ENCODE results near the gene DPM2.

Gene DPM2

GRCh38 chr9:127918183-127919107, 19.2 kb downstream of the DPM2 start:
- ChIA-PET CTCF (interaction anchor here (0.9 to 4.1 kb wide), 9 partner anchors 12 to 703 kb away, joined by 3 to 25 read pairs (median 4); partner anchors contain the start of gene TOR2A), POLR2A (interaction anchor here (0.5 to 0.7 kb wide), 2 partner anchors 18 to 137 kb away, joined by 3 to 4 read pairs; no protein-coding TSS in a partner anchor)

GRCh38 chr9:127917603-127918002, 20.1 kb downstream of the DPM2 start:
- ChIA-PET CTCF (interaction anchor here (0.9 to 4.1 kb wide), 9 partner anchors 10 to 183 kb away, joined by 3 to 25 read pairs (median 3); partner anchors contain the start of genes ENG and TOR2A), POLR2A (interaction anchor here (0.5 to 2.1 kb wide), 7 partner anchors 12 to 183 kb away, joined by 3 to 9 read pairs (median 3); partner anchors contain the start of genes CDK9 and TOR2A)
- no peak for DNase-seq (ENCODE audit: extremely low spot score)
- TF ChIP-seq CTCF (IDR thresholded peaks at IDR 0.05; ENCODE audit: control extremely low read depth, extremely low read depth, low read depth, missing control alignments): no peak

More at GRCh38 chr9:127918183-127919107, 19.2 kb downstream of the DPM2 start:
- no peak for DNase-seq (ENCODE audit: extremely low spot score)
- TF ChIP-seq CTCF (IDR thresholded peaks at IDR 0.05; ENCODE audit: control extremely low read depth, extremely low read depth, low read depth, missing control alignments): peak; percentile 41

- CTCF ChIA-PET: interaction anchor here (0.9 to 4.1 kb wide), 11 partner anchors 9 to 182 kb away, joined by 3 to 25 read pairs (median 3); partner anchors contain the start of genes ENG, ST6GALNAC6 and TOR2A
- no peak for TF ChIP-seq CTCF (IDR thresholded peaks at IDR 0.05; ENCODE audit: control extremely low read depth, extremely low read depth, low read depth, missing control alignments)
- DNase-seq (ENCODE audit: extremely low spot score): peak; percentile 99
- POLR2A ChIA-PET: interaction anchor here (0.6 to 2.1 kb wide), 17 partner anchors 8 to 182 kb away, joined by 3 to 9 read pairs (median 3); partner anchors contain the start of genes CDK9 and TOR2A
Observed at GRCh38 chr9:127916720-127917581, 20.7 kb downstream of the DPM2 start, which contains the start of gene ST6GALNAC4. Gene ST6GALNAC4 (minus strand): TSS chr9:127917041. CDS start chr9:127916419, 622 bp downstream.

GRCh38 chr9:127915801-127916719, 21.6 kb downstream of the DPM2 start:
- peak; percentile 48 for DNase-seq (ENCODE audit: extremely low spot score)
- ChIA-PET CTCF (interaction anchor here (1.0 to 4.1 kb wide), 13 partner anchors 10 to 326 kb away, joined by 3 to 25 read pairs (median 4); partner anchors contain the start of genes DPM2, ENG, ST6GALNAC6 and TOR2A), POLR2A (interaction anchor here (0.6 to 2.1 kb wide), 18 partner anchors 9 to 181 kb away, joined by 3 to 9 read pairs (median 4); partner anchors contain the start of genes CDK9 and TOR2A)

More at GRCh38 chr9:127915801-127916719, 21.6 kb downstream of the DPM2 start:
- no peak for TF ChIP-seq CTCF (IDR thresholded peaks at IDR 0.05; ENCODE audit: control extremely low read depth, extremely low read depth, low read depth, missing control alignments)
